HepG2 (cell line): Measurements from ENCODE around the gene SSNA1. TPM values are rescaled to one million over a fixed set of nuclear protein-coding genes. Genes with fewer than 3 reads are reported as not detected.

ENCODE experiments used
- ARHGAP35 ChIP-seq: sonication (generic); formaldehyde crosslinking; IDR thresholded peaks from 2 replicates; pipeline ENCODE4 v1.9.0; 2022; ENCODE audit warnings: mild to moderate bottlenecking, inconsistent platforms, moderate library complexity, missing genetic modification reagents, borderline replicate concordance
- ELF4 ChIP-seq: sonication (generic); formaldehyde crosslinking; IDR thresholded peaks from 2 replicates; pipeline ENCODE4 v1.5.0; 2020; ENCODE audit warnings: missing genetic modification reagents, mild to moderate bottlenecking, moderate library complexity, borderline replicate concordance
- HMG20A ChIP-seq: IDR thresholded peaks from 2 replicates; pipeline ENCODE4 v1.6.1; 2016; ENCODE audit warnings: borderline replicate concordance
- ZFY ChIP-seq: sonication (generic); formaldehyde crosslinking; IDR thresholded peaks from 2 replicates; pipeline ENCODE4 v1.4.0; 2020; ENCODE audit warnings: missing genetic modification reagents
- ZMYM4 ChIP-seq: sonication (generic); formaldehyde crosslinking; IDR thresholded peaks from 2 replicates; pipeline ENCODE4 v1.8.1; 2023; ENCODE audit warnings: mild to moderate bottlenecking, missing genetic modification reagents
- ZNF276 ChIP-seq: sonication (generic); formaldehyde crosslinking; IDR thresholded peaks from 2 replicates; pipeline ENCODE4 v1.4.0; 2020; ENCODE audit warnings: mild to moderate bottlenecking, low read depth, missing genetic modification reagents
- ZNF282 ChIP-seq: fragments of 450-650 bp; IDR thresholded peaks from 2 replicates; pipeline ENCODE4 v1.6.1; 2018; ENCODE audit not compliant: partially characterized antibody
- ZNF747 ChIP-seq: sonication (generic); formaldehyde crosslinking; IDR thresholded peaks from 2 replicates; pipeline ENCODE4 v1.8.1; 2023; ENCODE audit warnings: missing genetic modification reagents, mild to moderate bottlenecking, borderline replicate concordance
- polyA plus RNA-seq, 8 experiments: library from polyadenylated mRNA; depleted of rRNA in 3 of 8; stranded (reverse) in 7 of 8; unstranded in 1 of 8; fragments of >200 nt; fragmentation: Illumina TruSeq in 4 of 8; extraction: Trizol in 4 of 8; gene quantifications; 2 replicates each; pipeline versions ENCODE4 v1.2.1 to v1.2.3, GENCODE V29; 2011 to 2016; ENCODE audit warnings: low read depth in 4 of 8, missing spikeins in 1 of 8, mixed read lengths in 1 of 8; ENCODE audit not compliant: insufficient read depth in 1 of 8
- total RNA-seq, 5 experiments: library from RNA; depleted of rRNA; stranded (reverse); fragments of >200 nt; fragmentation: Illumina TruSeq; extraction: Trizol; gene quantifications; 2 replicates each; pipeline ENCODE4 v1.2.3, GENCODE V29; 2016; ENCODE audit warnings: low read depth in 1 of 5
- TF ChIP-seq, protein P1 (sequence below): sonication (generic); formaldehyde crosslinking; IDR thresholded peaks from one replicate; pipeline ENCODE4 v1.5.1; 2020; ENCODE audit warnings: mild to moderate bottlenecking, missing genetic modification reagents; ENCODE audit errors: not compliant biosample characterization
- TF ChIP-seq, protein P2 (sequence below): sonication (generic); formaldehyde crosslinking; IDR thresholded peaks from 2 replicates; pipeline ENCODE4 v1.5.1; 2020; ENCODE audit warnings: mild to moderate bottlenecking, missing genetic modification reagents, moderate library complexity

SSNA1 gene
- total and polyA plus RNA-seq, 2 of the 13 experiments (the other 11 are each of a cell fraction or from before 2014, with no cell fraction given), result 35.9 to 49.4 TPM

DNA sequence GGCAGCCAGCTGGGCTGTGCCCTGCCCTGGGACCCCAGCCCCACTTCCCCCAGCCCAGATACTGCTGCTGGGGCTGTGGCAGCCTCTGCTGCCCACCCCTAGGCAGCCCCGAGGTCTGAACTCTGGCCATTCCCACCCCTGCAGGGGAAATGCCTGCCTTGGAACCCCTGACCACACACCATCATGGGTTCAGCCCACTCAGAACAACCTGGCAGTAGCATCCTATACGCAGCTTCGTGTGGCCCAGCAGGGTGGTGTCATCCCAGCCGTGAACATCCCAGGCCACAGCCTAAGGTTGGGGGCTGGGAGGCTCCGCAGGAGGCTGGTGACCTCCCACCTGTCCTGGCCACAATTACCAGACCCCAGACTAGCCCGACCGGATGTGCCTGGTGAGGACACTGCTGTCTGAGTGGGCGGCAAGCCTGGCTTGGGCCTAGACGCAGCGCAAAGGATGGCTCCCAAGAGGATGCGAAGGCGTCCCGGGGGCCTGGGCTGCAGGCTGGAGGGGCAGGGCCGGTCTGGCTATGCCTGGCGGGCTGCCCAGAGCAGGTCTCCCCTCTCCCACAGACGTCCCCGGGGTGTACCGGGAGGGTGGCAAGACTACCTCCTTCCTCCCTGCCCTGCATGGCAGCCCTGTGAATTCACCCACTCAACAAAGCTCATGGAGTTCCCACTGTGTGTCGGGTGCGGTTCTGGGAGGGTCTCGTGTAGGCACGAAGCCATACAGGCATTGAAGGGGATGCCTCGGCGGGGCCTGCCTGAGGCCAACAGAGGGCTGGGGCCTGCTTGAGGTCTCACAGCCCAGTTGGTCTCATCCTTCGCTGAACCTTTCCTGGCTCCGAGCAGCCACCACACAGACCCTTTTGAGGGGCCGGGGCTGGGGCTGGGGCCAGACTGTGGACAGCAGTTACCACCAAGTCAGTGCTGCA, 40.8 kb downstream of the SSNA1 start (continued):
- TF ChIP-seq ZMYM4, result no peak
- no peak for TF ChIP-seq ARHGAP35 (CRISPR knock-in tag)
- TF ChIP-seq, protein P1, sequence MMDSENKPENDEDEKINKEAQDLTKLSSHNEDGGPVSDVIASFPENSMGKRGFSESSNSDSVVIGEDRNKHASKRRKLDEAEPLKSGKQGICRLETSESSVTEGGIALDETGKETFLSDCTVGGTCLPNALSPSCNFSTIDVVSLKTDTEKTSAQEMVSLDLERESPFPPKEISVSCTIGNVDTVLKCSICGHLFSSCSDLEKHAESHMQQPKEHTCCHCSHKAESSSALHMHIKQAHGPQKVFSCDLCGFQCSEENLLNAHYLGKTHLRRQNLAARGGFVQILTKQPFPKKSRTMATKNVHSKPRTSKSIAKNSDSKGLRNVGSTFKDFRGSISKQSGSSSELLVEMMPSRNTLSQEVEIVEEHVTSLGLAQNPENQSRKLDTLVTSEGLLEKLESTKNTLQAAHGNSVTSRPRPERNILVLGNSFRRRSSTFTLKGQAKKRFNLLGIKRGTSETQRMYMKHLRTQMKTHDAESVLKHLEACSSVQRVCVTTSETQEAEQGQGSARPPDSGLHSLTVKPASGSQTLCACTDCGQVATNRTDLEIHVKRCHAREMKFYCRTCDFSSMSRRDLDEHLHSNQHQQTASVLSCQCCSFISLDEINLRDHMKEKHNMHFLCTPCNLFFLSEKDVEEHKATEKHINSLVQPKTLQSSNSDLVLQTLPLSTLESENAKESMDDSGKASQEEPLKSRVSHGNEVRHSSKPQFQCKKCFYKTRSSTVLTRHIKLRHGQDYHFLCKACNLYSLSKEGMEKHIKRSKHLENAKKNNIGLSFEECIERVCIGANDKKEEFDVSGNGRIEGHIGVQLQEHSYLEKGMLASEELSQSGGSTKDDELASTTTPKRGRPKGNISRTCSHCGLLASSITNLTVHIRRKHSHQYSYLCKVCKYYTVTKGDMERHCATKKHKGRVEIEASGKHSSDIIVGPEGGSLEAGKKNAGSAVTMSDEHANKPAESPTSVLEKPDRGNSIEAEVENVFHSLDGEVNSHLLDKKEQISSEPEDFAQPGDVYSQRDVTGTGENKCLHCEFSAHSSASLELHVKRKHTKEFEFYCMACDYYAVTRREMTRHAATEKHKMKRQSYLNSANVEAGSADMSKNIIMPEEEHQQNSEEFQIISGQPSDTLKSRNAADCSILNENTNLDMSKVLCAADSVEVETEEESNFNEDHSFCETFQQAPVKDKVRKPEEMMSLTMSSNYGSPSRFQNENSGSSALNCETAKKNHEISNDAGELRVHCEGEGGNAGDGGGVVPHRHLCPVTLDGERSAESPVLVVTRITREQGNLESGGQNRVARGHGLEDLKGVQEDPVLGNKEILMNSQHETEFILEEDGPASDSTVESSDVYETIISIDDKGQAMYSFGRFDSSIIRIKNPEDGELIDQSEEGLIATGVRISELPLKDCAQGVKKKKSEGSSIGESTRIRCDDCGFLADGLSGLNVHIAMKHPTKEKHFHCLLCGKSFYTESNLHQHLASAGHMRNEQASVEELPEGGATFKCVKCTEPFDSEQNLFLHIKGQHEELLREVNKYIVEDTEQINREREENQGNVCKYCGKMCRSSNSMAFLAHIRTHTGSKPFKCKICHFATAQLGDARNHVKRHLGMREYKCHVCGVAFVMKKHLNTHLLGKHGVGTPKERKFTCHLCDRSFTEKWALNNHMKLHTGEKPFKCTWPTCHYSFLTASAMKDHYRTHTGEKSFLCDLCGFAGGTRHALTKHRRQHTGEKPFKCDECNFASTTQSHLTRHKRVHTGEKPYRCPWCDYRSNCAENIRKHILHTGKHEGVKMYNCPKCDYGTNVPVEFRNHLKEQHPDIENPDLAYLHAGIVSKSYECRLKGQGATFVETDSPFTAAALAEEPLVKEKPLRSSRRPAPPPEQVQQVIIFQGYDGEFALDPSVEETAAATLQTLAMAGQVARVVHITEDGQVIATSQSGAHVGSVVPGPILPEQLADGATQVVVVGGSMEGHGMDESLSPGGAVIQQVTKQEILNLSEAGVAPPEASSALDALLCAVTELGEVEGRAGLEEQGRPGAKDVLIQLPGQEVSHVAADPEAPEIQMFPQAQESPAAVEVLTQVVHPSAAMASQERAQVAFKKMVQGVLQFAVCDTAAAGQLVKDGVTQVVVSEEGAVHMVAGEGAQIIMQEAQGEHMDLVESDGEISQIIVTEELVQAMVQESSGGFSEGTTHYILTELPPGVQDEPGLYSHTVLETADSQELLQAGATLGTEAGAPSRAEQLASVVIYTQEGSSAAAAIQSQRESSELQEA (CRISPR knock-in tag), result no peak
- TF ChIP-seq ZNF282, result no peak
- TF ChIP-seq ELF4 (CRISPR knock-in tag), result no peak
- no peak for TF ChIP-seq ZNF747 (CRISPR knock-in tag)
- TF ChIP-seq HMG20A (CRISPR knock-in tag), result no peak
- TF ChIP-seq ZFY (CRISPR knock-in tag), result peak; percentile 70; the same call in 1 of the 2 replicates
- TF ChIP-seq ZNF276 (CRISPR knock-in tag), result no peak
- TF ChIP-seq, protein P2, sequence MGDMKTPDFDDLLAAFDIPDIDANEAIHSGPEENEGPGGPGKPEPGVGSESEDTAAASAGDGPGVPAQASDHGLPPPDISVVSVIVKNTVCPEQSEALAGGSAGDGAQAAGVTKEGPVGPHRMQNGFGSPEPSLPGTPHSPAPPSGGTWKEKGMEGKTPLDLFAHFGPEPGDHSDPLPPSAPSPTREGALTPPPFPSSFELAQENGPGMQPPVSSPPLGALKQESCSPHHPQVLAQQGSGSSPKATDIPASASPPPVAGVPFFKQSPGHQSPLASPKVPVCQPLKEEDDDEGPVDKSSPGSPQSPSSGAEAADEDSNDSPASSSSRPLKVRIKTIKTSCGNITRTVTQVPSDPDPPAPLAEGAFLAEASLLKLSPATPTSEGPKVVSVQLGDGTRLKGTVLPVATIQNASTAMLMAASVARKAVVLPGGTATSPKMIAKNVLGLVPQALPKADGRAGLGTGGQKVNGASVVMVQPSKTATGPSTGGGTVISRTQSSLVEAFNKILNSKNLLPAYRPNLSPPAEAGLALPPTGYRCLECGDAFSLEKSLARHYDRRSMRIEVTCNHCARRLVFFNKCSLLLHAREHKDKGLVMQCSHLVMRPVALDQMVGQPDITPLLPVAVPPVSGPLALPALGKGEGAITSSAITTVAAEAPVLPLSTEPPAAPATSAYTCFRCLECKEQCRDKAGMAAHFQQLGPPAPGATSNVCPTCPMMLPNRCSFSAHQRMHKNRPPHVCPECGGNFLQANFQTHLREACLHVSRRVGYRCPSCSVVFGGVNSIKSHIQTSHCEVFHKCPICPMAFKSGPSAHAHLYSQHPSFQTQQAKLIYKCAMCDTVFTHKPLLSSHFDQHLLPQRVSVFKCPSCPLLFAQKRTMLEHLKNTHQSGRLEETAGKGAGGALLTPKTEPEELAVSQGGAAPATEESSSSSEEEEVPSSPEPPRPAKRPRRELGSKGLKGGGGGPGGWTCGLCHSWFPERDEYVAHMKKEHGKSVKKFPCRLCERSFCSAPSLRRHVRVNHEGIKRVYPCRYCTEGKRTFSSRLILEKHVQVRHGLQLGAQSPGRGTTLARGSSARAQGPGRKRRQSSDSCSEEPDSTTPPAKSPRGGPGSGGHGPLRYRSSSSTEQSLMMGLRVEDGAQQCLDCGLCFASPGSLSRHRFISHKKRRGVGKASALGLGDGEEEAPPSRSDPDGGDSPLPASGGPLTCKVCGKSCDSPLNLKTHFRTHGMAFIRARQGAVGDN (CRISPR knock-in tag), result peak; percentile 64
